H9 (cell line): ENCODE data around the gene PLD1. TPM values are rescaled to one million over a fixed set of nuclear protein-coding genes. Genes with fewer than 3 reads are reported as not detected.

Experiments used
- DNase-seq: peaks from one replicate; pipeline ENCODE4 v3.0.0-alpha.2; 2017
- H2AFZ ChIP-seq: one replicate; pipeline ENCODE4 v1.6.1; 2013; ENCODE audit warnings: mild to moderate bottlenecking, low read length, control low read depth, moderate library complexity
- H2AK5ac ChIP-seq: 2 replicates; pipeline ENCODE4 v1.6.1; 2013; ENCODE audit warnings: low read length, control low read depth, mixed read lengths; ENCODE audit not compliant: insufficient read length
- H2BK120ac ChIP-seq: one replicate; pipeline ENCODE4 v1.6.1; 2013; ENCODE audit warnings: low read depth, mild to moderate bottlenecking, low read length, control low read depth, inconsistent platforms; ENCODE audit not compliant: poor library complexity, severe bottlenecking
- H2BK12ac ChIP-seq: 2 replicates; pipeline ENCODE4 v1.6.1; 2013; ENCODE audit warnings: low read length, control low read depth, mixed read lengths, low read depth; ENCODE audit not compliant: insufficient read length
- H2BK15ac ChIP-seq: 2 replicates; pipeline ENCODE4 v1.6.1; 2013; ENCODE audit warnings: low read depth, low read length, control low read depth
- H2BK20ac ChIP-seq: one replicate; pipeline ENCODE4 v1.6.1; 2013; ENCODE audit warnings: low read depth, mild to moderate bottlenecking, low read length, control low read depth, inconsistent platforms; ENCODE audit not compliant: poor library complexity, severe bottlenecking
- H2BK5ac ChIP-seq: 2 replicates; pipeline ENCODE4 v1.6.1; 2013; ENCODE audit warnings: low read length, control low read depth, mixed read lengths; ENCODE audit not compliant: insufficient read length
- H3K14ac ChIP-seq: 2 replicates; pipeline ENCODE4 v1.6.1; 2013; ENCODE audit warnings: low read length, control low read depth; ENCODE audit not compliant: insufficient read depth
- H3K18ac ChIP-seq: 2 replicates; pipeline ENCODE4 v1.6.1; 2013; ENCODE audit warnings: low read depth, mild to moderate bottlenecking, mixed read lengths, low read length, control low read depth; ENCODE audit not compliant: insufficient read length
- H3K23ac ChIP-seq: 2 replicates; pipeline ENCODE4 v1.6.1; 2013; ENCODE audit warnings: low read length, control low read depth, mixed read lengths, low read depth; ENCODE audit not compliant: insufficient read length
- H3K23me2 ChIP-seq: 2 replicates; pipeline ENCODE4 v1.6.1; 2013; ENCODE audit warnings: low read depth, mild to moderate bottlenecking, mixed read lengths, low read length, control low read depth; ENCODE audit not compliant: insufficient read length, poor library complexity, severe bottlenecking
- H3K27ac ChIP-seq: 2 replicates; pipeline ENCODE4 v1.5.1; 2013; ENCODE audit warnings: low read length, control low read depth, mixed read lengths, low read depth; ENCODE audit not compliant: insufficient read length
- H3K27me3 ChIP-seq: 2 replicates; pipeline ENCODE4 v1.6.1; 2013; ENCODE audit warnings: low read length, control low read depth, inconsistent platforms; ENCODE audit not compliant: insufficient read depth
- H3K4ac ChIP-seq: 2 replicates; pipeline ENCODE4 v1.6.1; 2013; ENCODE audit warnings: low read depth, mild to moderate bottlenecking, control low read depth, inconsistent platforms, low read length, moderate library complexity
- H3K4me1 ChIP-seq: 2 replicates; pipeline ENCODE4 v1.6.1; 2013; ENCODE audit warnings: low read length, control low read depth, inconsistent platforms; ENCODE audit not compliant: insufficient read depth
- H3K4me2 ChIP-seq: 2 replicates; pipeline ENCODE4 v1.6.1; 2013; ENCODE audit warnings: low read length, control low read depth, mixed read lengths; ENCODE audit not compliant: insufficient read length, insufficient read depth
- H3K56ac ChIP-seq: 2 replicates; pipeline ENCODE4 v1.6.1; 2013; ENCODE audit warnings: low read depth, mild to moderate bottlenecking, mixed read lengths, low read length, control low read depth; ENCODE audit not compliant: insufficient read length
- H3K79me1 ChIP-seq: 2 replicates; pipeline ENCODE4 v1.6.1; 2013; ENCODE audit warnings: low read depth, mild to moderate bottlenecking, moderate library complexity, low read length, control low read depth, inconsistent platforms; ENCODE audit not compliant: insufficient read depth, poor library complexity, severe bottlenecking
- H3K79me2 ChIP-seq: 2 replicates; pipeline ENCODE4 v1.6.1; 2013; ENCODE audit warnings: low read length, control low read depth, inconsistent platforms; ENCODE audit not compliant: insufficient read depth
- H3K9ac ChIP-seq: 2 replicates; pipeline ENCODE4 v1.6.1; 2013; ENCODE audit warnings: low read length, control low read depth, mixed read lengths; ENCODE audit not compliant: insufficient read length; ENCODE audit errors: extremely low read depth
- H3K9me3 ChIP-seq: one replicate; pipeline ENCODE4 v1.6.1; 2013; ENCODE audit warnings: low read depth, low read length, inconsistent platforms; ENCODE audit not compliant: control insufficient read depth
- H3T11ph ChIP-seq: one replicate; pipeline ENCODE4 v1.6.1; 2013; ENCODE audit warnings: mild to moderate bottlenecking, low read length, control low read depth, inconsistent platforms
- H4K20me1 ChIP-seq: one replicate; pipeline ENCODE4 v1.6.1; 2013; ENCODE audit not compliant: control insufficient read depth, insufficient read length, insufficient read depth
- H4K5ac ChIP-seq: 2 replicates; pipeline ENCODE4 v1.6.1; 2013; ENCODE audit warnings: low read depth, mild to moderate bottlenecking, mixed read lengths, low read length, control low read depth; ENCODE audit not compliant: insufficient read length
- H4K8ac ChIP-seq: replicated peaks from 2 replicates; pipeline ENCODE4 v1.6.1; 2013; ENCODE audit warnings: low read length, control low read depth, mixed read lengths, low read depth; ENCODE audit not compliant: insufficient read length
- H4K91ac ChIP-seq: 2 replicates; pipeline ENCODE4 v1.6.1; 2013; ENCODE audit warnings: low read depth, mild to moderate bottlenecking, moderate library complexity, mixed read lengths, low read length, control low read depth; ENCODE audit not compliant: insufficient read length
- H3K27ac Mint-ChIP-seq, 3 experiments: 2 replicates in 2 of 3; 3 replicates in 1 of 3; pipeline ENCODE4 v1.8.0; 2020 to 2021; ENCODE audit warnings: mixed read lengths in 3 of 3, mild to moderate bottlenecking in 1 of 3, moderate library complexity in 1 of 3
- H3K27me3 Mint-ChIP-seq: 2 replicates; pipeline ENCODE4 v1.8.0; 2021; ENCODE audit warnings: low read depth, mild to moderate bottlenecking, moderate library complexity, mixed read lengths
- H3K36me3 Mint-ChIP-seq, 3 experiments: 2 replicates in 2 of 3; 3 replicates in 1 of 3; pipeline ENCODE4 v1.8.0; 2020 to 2021; ENCODE audit warnings: low read depth in 3 of 3, mixed read lengths in 3 of 3; ENCODE audit not compliant: insufficient read depth in 1 of 3
- H3K4me1 Mint-ChIP-seq, 2 experiments: 2 replicates each; pipeline ENCODE4 v1.8.0; 2020; ENCODE audit warnings: mixed read lengths in 2 of 2
- H3K4me3 Mint-ChIP-seq, 2 experiments: 2 replicates in 1 of 2; 3 replicates in 1 of 2; pipeline ENCODE4 v1.8.0; 2020 to 2021; ENCODE audit warnings: mild to moderate bottlenecking in 2 of 2, mixed read lengths in 2 of 2, moderate library complexity in 1 of 2
- H3K9me3 Mint-ChIP-seq, 2 experiments: 2 replicates in 1 of 2; 3 replicates in 1 of 2; pipeline ENCODE4 v1.8.0; 2020; ENCODE audit warnings: mild to moderate bottlenecking in 2 of 2, mixed read lengths in 2 of 2, moderate library complexity in 1 of 2
- CTCF ChIP-seq: fragments of 200-600 bp; sonication (generic); conservative IDR thresholded peaks from 3 replicates; pipeline ENCODE4 v1.8.0; 2021; ENCODE audit warnings: antibody characterized with exemption, mild to moderate bottlenecking
- WGBS: extraction: QIAGEN DNeasy Blood & Tissue Kit; methylation state at CpG from one replicate; pipeline ENCODE4 v1.1.7; 2013; ENCODE audit warnings: missing lambda C conversion rate, low lambda C conversion rate, mixed read lengths; ENCODE audit not compliant: insufficient read length; ENCODE audit errors: extremely low coverage; 5-methylcytosine and 5-hydroxymethylcytosine counted together
- total RNA-seq: library from RNA; stranded (reverse); gene quantifications from 2 replicates; pipeline ENCODE4 v1.2.1, GENCODE V29; 2021

PLD1 gene
- total RNA-seq, 1 experiment from 2014 or later = 1.8 TPM

- no peak overlapping the region for H3K27ac ChIP-seq
- no peaks in the 10 kb centered on the region for H4K20me1 ChIP-seq
- no peaks in the 10 kb centered on the region for H3K27me3 ChIP-seq
- no peak overlapping the region for H2BK5ac ChIP-seq
- Mint-ChIP-seq H3K4me3 (peak overlapping the region in 1 of 2 experiments; percentile 43; a peak in 2 of 5 replicates), H3K9me3 (no peaks in the 10 kb centered on the region), H3K4me1 (peaks cover 9 to 10% of the 10 kb centered on the region in 2 experiments), H3K36me3 (no peaks in the 10 kb centered on the region), H3K27ac (peak overlapping the region in 2 of 3 experiments; percentile 28 to 45; a peak in 4 of 7 replicates), H3K27me3 (no peaks in the 10 kb centered on the region)
- no CpG with 5 or more reads among the region's 10 CpGs for WGBS
- DNase-seq = peak; percentile 60
- TF ChIP-seq CTCF = no peak
- no peak overlapping the region for H2BK120ac ChIP-seq
- H3K4me2 ChIP-seq = peak overlapping the region; percentile 19
- H3K9me3 ChIP-seq = no peaks in the 10 kb centered on the region
- no peaks in the 10 kb centered on the region for H3K4me1 ChIP-seq
- H2BK20ac ChIP-seq = no peak overlapping the region
- H3K14ac ChIP-seq = no peak overlapping the region
- H3K79me1 ChIP-seq = no peaks in the 10 kb centered on the region
- H4K5ac ChIP-seq = no peak overlapping the region
- H4K8ac ChIP-seq = no peak overlapping the region
- H3K56ac ChIP-seq = no peak overlapping the region
- no peak overlapping the region for H3T11ph ChIP-seq
- no peaks in the 10 kb centered on the region for H3K79me2 ChIP-seq
- no peak overlapping the region for H2BK12ac ChIP-seq
- H2AK5ac ChIP-seq = no peak overlapping the region
- H3K9ac ChIP-seq = no peak overlapping the region
- H2AFZ ChIP-seq = peak overlapping the region; percentile 1
- no peaks in the 10 kb centered on the region for H3K23me2 ChIP-seq
- H3K18ac ChIP-seq = no peak overlapping the region
- no peak overlapping the region for H2BK15ac ChIP-seq
- no peak overlapping the region for H3K4ac ChIP-seq
- no peak overlapping the region for H3K23ac ChIP-seq
- no peak overlapping the region for H4K91ac ChIP-seq
These were observed 39.3 kb downstream of the PLD1 start for GRCh38 chr3:171770689-171771620.
